ENCODE results near the gene INIP.

GRCh38 chr9:112765281-112765680 is 47.4 kb upstream of the INIP start:
- TF ChIP-seq, protein P1, sequence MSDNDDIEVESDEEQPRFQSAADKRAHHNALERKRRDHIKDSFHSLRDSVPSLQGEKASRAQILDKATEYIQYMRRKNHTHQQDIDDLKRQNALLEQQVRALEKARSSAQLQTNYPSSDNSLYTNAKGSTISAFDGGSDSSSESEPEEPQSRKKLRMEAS (IDR thresholded peaks at IDR 0.05) = no peak
- TF ChIP-seq, protein P2, sequence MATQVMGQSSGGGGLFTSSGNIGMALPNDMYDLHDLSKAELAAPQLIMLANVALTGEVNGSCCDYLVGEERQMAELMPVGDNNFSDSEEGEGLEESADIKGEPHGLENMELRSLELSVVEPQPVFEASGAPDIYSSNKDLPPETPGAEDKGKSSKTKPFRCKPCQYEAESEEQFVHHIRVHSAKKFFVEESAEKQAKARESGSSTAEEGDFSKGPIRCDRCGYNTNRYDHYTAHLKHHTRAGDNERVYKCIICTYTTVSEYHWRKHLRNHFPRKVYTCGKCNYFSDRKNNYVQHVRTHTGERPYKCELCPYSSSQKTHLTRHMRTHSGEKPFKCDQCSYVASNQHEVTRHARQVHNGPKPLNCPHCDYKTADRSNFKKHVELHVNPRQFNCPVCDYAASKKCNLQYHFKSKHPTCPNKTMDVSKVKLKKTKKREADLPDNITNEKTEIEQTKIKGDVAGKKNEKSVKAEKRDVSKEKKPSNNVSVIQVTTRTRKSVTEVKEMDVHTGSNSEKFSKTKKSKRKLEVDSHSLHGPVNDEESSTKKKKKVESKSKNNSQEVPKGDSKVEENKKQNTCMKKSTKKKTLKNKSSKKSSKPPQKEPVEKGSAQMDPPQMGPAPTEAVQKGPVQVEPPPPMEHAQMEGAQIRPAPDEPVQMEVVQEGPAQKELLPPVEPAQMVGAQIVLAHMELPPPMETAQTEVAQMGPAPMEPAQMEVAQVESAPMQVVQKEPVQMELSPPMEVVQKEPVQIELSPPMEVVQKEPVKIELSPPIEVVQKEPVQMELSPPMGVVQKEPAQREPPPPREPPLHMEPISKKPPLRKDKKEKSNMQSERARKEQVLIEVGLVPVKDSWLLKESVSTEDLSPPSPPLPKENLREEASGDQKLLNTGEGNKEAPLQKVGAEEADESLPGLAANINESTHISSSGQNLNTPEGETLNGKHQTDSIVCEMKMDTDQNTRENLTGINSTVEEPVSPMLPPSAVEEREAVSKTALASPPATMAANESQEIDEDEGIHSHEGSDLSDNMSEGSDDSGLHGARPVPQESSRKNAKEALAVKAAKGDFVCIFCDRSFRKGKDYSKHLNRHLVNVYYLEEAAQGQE (IDR thresholded peaks at IDR 0.05; ENCODE audit: low read depth) = no peak
- TF ChIP-seq CREB1 (IDR thresholded peaks at IDR 0.05; ENCODE audit: low read depth) (no peak), NFIC (IDR thresholded peaks at IDR 0.05) (no peak), FOXM1 (IDR thresholded peaks at IDR 0.05; ENCODE audit: borderline replicate concordance, low read depth) (no peak), CEBPB (IDR thresholded peaks at IDR 0.05) (no peak), TAF1 (IDR thresholded peaks at IDR 0.05; ENCODE audit: low read depth) (no peak), TCF12 (IDR thresholded peaks at IDR 0.05; ENCODE audit: low read depth) (no peak), EP300 (IDR thresholded peaks at IDR 0.05; ENCODE audit: borderline replicate concordance) (no peak), YY1 (IDR thresholded peaks at IDR 0.05; ENCODE audit: low read depth) (no peak)

Measured in Ishikawa (cell line).